ENCODE results near the gene CRYBA4. TPM values are rescaled to one million over a fixed set of nuclear protein-coding genes. Genes with fewer than 3 reads are reported as not detected.

The CRYBA4 gene
- total and polyA plus RNA-seq, 7 donors = not detected

GRCh38 chr22:26597026-26597425 lies 24.7 kb upstream of the CRYBA4 start:
- intact Hi-C loops (cut with DNase I) = no loop called here
- peaks cover 0 to 15% (median 0%) of the 10 kb centered on the region in 3 donors for H3K27me3 ChIP-seq
- DNase-seq = no peak
- no peaks in the 10 kb centered on the region for H3K36me3 ChIP-seq
- no peak for TF ChIP-seq CTCF (IDR thresholded peaks at IDR 0.05)
- no peak for TF ChIP-seq POLR2AphosphoS5 (IDR thresholded peaks at IDR 0.05)
- TF ChIP-seq POLR2A (IDR thresholded peaks at IDR 0.05) = no peak
- no peak for TF ChIP-seq EP300 (IDR thresholded peaks at IDR 0.05)
- no peaks in the 10 kb centered on the region for H3K4me1 ChIP-seq
- no peaks in the 10 kb centered on the region for H3K9me3 ChIP-seq
- no peak overlapping the region for H3K4me3 ChIP-seq
- WGBS, 2 donors = 69 to 79% methylated on average over 4 of the region's 4 CpGs
- H3K27ac ChIP-seq = no peak overlapping the region

- Histone ChIP-seq H3K27ac (no peak overlapping the region), H3K4me1 (no peaks in the 10 kb centered on the region), H3K4me3 (no peak overlapping the region), H3K27me3 (peaks cover 0 to 15% (median 0%) of the 10 kb centered on the region in 3 donors), H3K36me3 (no peaks in the 10 kb centered on the region), H3K9me3 (no peaks in the 10 kb centered on the region)
- 64 to 81% methylated on average over 4 of the region's 4 CpGs for WGBS, 2 donors
- intact Hi-C loops (cut with DNase I) = no loop called here
- no peak for DNase-seq
- TF ChIP-seq POLR2AphosphoS5 (IDR thresholded peaks at IDR 0.05) (no peak), EP300 (IDR thresholded peaks at IDR 0.05) (no peak), CTCF (IDR thresholded peaks at IDR 0.05) (no peak), POLR2A (IDR thresholded peaks at IDR 0.05) (no peak)
Measured at GRCh38 chr22:26597480-26597879, 24.3 kb upstream of the CRYBA4 start.

- Histone ChIP-seq H3K27ac (no peak overlapping the region), H3K4me3 (no peak overlapping the region), H3K9me3 (no peaks in the 10 kb centered on the region), H3K4me1 (no peaks in the 10 kb centered on the region), H3K36me3 (no peaks in the 10 kb centered on the region), H3K27me3 (peaks cover 0 to 15% (median 0%) of the 10 kb centered on the region in 3 donors)
- 80 to 90% methylated on average over 11 of the region's 11 CpGs for WGBS, 2 donors
- intact Hi-C loops (cut with DNase I) = no loop called here
- no peak for DNase-seq
- TF ChIP-seq CTCF (IDR thresholded peaks at IDR 0.05) (no peak), EP300 (IDR thresholded peaks at IDR 0.05) (no peak), POLR2A (IDR thresholded peaks at IDR 0.05) (no peak), POLR2AphosphoS5 (IDR thresholded peaks at IDR 0.05) (no peak)
Measured at GRCh38 chr22:26599505-26599904, 22.3 kb upstream of the CRYBA4 start.

- Histone ChIP-seq H3K36me3 (no peaks in the 10 kb centered on the region), H3K9me3 (no peaks in the 10 kb centered on the region), H3K4me1 (no peaks in the 10 kb centered on the region), H3K4me3 (no peak overlapping the region), H3K27ac (no peak overlapping the region), H3K27me3 (peaks cover 0 to 9% (median 0%) of the 10 kb centered on the region in 3 donors)
- TF ChIP-seq CTCF (IDR thresholded peaks at IDR 0.05) (no peak), EP300 (IDR thresholded peaks at IDR 0.05) (no peak), POLR2AphosphoS5 (IDR thresholded peaks at IDR 0.05) (no peak), POLR2A (IDR thresholded peaks at IDR 0.05) (no peak)
- intact Hi-C loops (cut with DNase I) = no loop called here
- no peak for DNase-seq
- WGBS, 2 donors = 85 to 90% methylated on average over 12 of the region's 12 CpGs
Measured at GRCh38 chr22:26601726-26602125, 20.0 kb upstream of the CRYBA4 start.

GRCh38 chr22:26602127-26602526 lies 19.6 kb upstream of the CRYBA4 start:
- Histone ChIP-seq H3K4me3 (no peak overlapping the region), H3K36me3 (no peaks in the 10 kb centered on the region), H3K4me1 (no peaks in the 10 kb centered on the region), H3K27ac (no peak overlapping the region), H3K9me3 (no peaks in the 10 kb centered on the region), H3K27me3 (peaks cover 0 to 6% (median 0%) of the 10 kb centered on the region in 3 donors)
- no peak for TF ChIP-seq CTCF (IDR thresholded peaks at IDR 0.05)
- no peak for TF ChIP-seq POLR2A (IDR thresholded peaks at IDR 0.05)
- no peak for TF ChIP-seq EP300 (IDR thresholded peaks at IDR 0.05)
- no peak for TF ChIP-seq POLR2AphosphoS5 (IDR thresholded peaks at IDR 0.05)
- DNase-seq = no peak
- intact Hi-C loops (cut with DNase I) = no loop called here
- 81 to 89% methylated on average over 4 of the region's 4 CpGs for WGBS, 2 donors
